ENCODE measurements around the gene RUSF1. TPM values are rescaled to one million over a fixed set of nuclear protein-coding genes. Genes with fewer than 3 reads are reported as not detected.

The RUSF1 gene
- total and polyA plus RNA-seq, 7 donors, result 6.9 to 16.2 (median 10.8) TPM

GRCh38 chr16:31477220-31478216 is 30.7 kb downstream of the RUSF1 start:
- H3K36me3 ChIP-seq (ENCODE audit: insufficient read depth in 1 of 2, low read depth in 1 of 2), result peaks cover 0 to 10% of the 10 kb centered on the region in 2 donors
- intact Hi-C loops (cut with DNase I), result no loop called here
- H3K4me1 ChIP-seq, result no peaks in the 10 kb centered on the region
- no peak for ATAC-seq
- H3K27me3 ChIP-seq (ENCODE audit: insufficient read depth in 3 of 3, low read length in 2 of 3), result peaks cover 0 to 39% (median 7%) of the 10 kb centered on the region in 3 donors
- TF ChIP-seq CTCF (IDR thresholded peaks at IDR 0.05), result no peak
- H3K27ac ChIP-seq, result no peak overlapping the region
- WGBS, 3 donors, result 68 to 73% (median 72%) methylated on average over 62 to 67 of the region's 67 CpGs
- DNase-seq, result peak in 1 of 2 donors; percentile 59
- peak overlapping the region; percentile 32 for H3K4me3 ChIP-seq
- H3K9me3 ChIP-seq, result no peaks in the 10 kb centered on the region

GRCh38 chr16:31476303-31477219 is 31.6 kb downstream of the RUSF1 start:
- H3K4me1 ChIP-seq, result peaks cover 2% of the 10 kb centered on the region
- 36 to 45% (median 38%) methylated on average over 48 to 68 of the region's 68 CpGs for WGBS, 3 donors
- DNase-seq (peak; percentile 73 to 79), ATAC-seq (peak in 2 of 4 donors; percentile 18 to 22)
- H3K4me3 ChIP-seq, result peak overlapping the region; percentile 48
- TF ChIP-seq CTCF (IDR thresholded peaks at IDR 0.05), result no peak
- H3K27ac ChIP-seq, result no peak overlapping the region
- peaks cover 0 to 39% (median 7%) of the 10 kb centered on the region in 3 donors for H3K27me3 ChIP-seq (ENCODE audit: insufficient read depth in 3 of 3, low read length in 2 of 3)
- intact Hi-C loops (cut with DNase I), result no loop called here
- peaks cover 0 to 10% of the 10 kb centered on the region in 2 donors for H3K36me3 ChIP-seq (ENCODE audit: insufficient read depth in 1 of 2, low read depth in 1 of 2)
- H3K9me3 ChIP-seq, result no peaks in the 10 kb centered on the region

GRCh38 chr16:31475946-31476302 is 32.3 kb downstream of the RUSF1 start:
- Histone ChIP-seq H3K27me3 (ENCODE audit: insufficient read depth in 3 of 3, low read length in 2 of 3) (peaks cover 0 to 39% (median 7%) of the 10 kb centered on the region in 3 donors), H3K36me3 (ENCODE audit: insufficient read depth in 1 of 2, low read depth in 1 of 2) (peaks cover 0 to 10% of the 10 kb centered on the region in 2 donors), H3K9me3 (no peaks in the 10 kb centered on the region), H3K27ac (no peak overlapping the region), H3K4me3 (no peak overlapping the region), H3K4me1 (peaks cover 7% of the 10 kb centered on the region)
- intact Hi-C loops (cut with DNase I), result no loop called here
- ATAC-seq (no peak), DNase-seq (peak in 1 of 2 donors; percentile 51)
- 80 to 86% (median 82%) methylated on average over 26 of the region's 26 CpGs for WGBS, 3 donors
- no peak for TF ChIP-seq CTCF (IDR thresholded peaks at IDR 0.05)

- Histone ChIP-seq H3K27ac (no peak overlapping the region), H3K4me3 (no peak overlapping the region), H3K9me3 (no peaks in the 10 kb centered on the region), H3K27me3 (ENCODE audit: insufficient read depth in 3 of 3, low read length in 2 of 3) (peaks cover 0 to 39% (median 7%) of the 10 kb centered on the region in 3 donors), H3K4me1 (peaks cover 7% of the 10 kb centered on the region), H3K36me3 (ENCODE audit: insufficient read depth in 1 of 2, low read depth in 1 of 2) (peaks cover 0 to 10% of the 10 kb centered on the region in 2 donors)
- intact Hi-C loops (cut with DNase I), result no loop called here
- ATAC-seq (no peak), DNase-seq (no peak)
- TF ChIP-seq CTCF (IDR thresholded peaks at IDR 0.05), result no peak
- whole genome bisulfite sequencing, 3 donors, result 92 to 96% (median 92%) methylated on average over 12 of the region's 12 CpGs
Observed at GRCh38 chr16:31474773-31475738, 33.1 kb downstream of the RUSF1 start.

Data from psoas muscle (tissue), 8 donors.